HG03439 (cell line): Measurements from ENCODE around the gene HBE1.
A peak's percentile ranks its signal among the peaks of the same experiment; 100 is the strongest.

Source experiments
- ATAC-seq: cut with Tn5 transposase; IDR thresholded peaks from one replicate; pipeline ENCODE4 v1.9.1; 2021; ENCODE audit warnings: mild to moderate bottlenecking, moderate library complexity; ENCODE audit not compliant: unreplicated experiment

Gene HBE1

DNA sequence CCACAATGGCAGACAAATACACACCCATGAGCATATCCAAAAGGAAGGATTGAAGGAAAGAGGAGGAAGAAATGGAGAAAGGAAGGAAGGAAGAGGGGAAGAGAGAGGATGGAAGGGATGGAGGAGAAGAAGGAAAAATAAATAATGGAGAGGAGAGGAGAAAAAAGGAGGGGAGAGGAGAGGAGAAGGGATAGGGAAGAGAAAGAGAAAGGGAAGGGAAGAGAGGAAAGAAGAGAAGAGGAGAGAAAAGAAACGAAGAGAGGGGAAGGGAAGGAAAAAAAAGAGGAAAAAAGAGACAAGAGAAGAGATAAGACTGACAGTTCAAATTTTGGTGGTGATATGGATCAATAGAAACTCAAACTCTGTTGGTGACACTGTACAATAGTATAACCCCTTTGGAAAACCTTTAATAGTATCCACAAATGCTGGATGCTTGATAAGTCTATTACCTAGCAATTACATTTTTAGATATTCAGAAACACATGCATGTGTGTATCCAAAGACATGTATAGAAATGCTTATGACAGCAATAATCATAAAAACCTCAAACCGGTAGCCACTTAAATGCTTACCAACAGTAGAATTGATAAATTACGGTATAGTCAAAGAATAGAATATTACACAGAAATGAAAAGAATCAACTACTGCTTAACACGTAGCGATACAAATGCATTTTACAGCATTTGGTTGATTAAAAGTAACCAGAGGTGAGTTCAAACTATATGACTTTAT lies 34.2 kb downstream of the HBE1 start:
- no peak for ATAC-seq

DNA sequence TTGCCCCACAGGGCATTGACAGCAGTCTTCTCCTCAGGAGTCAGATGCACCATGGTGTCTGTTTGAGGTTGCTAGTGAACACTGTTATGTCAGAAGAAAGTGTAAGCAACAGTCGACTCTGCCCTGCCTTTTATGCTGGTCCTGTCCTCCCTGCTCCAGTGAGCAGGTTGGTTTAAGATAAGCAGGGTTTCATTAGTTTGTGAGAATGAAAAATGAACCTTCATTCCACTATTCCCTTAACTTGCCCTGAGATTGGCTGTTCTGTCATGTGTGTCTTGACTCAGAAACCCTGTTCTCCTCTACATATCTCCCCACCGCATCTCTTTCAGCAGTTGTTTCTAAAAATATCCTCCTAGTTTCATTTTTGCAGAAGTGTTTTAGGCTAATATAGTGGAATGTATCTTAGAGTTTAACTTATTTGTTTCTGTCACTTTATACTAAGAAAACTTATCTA lies 35.3 kb downstream of the HBE1 start, which contains the start of gene HBD:
HBD (minus strand) TSS at position 103 of the 454 bp plus-strand sequence; CDS start at position 53, 50 bp downstream.
- peak; percentile 72 for ATAC-seq

- no peak for ATAC-seq
Measured at GRCh38 chr11:5233307-5233706, 36.4 kb downstream of the HBE1 start.

- ATAC-seq = no peak
Measured at GRCh38 chr11:5232821-5233220, 36.9 kb downstream of the HBE1 start.

- no peak for ATAC-seq
Measured at GRCh38 chr11:5232176-5232575, 37.6 kb downstream of the HBE1 start.

GRCh38 chr11:5231111-5231510 lies 38.6 kb downstream of the HBE1 start:
- ATAC-seq = no peak

- no peak for ATAC-seq
Measured at GRCh38 chr11:5230266-5230665, 39.5 kb downstream of the HBE1 start.

DNA sequence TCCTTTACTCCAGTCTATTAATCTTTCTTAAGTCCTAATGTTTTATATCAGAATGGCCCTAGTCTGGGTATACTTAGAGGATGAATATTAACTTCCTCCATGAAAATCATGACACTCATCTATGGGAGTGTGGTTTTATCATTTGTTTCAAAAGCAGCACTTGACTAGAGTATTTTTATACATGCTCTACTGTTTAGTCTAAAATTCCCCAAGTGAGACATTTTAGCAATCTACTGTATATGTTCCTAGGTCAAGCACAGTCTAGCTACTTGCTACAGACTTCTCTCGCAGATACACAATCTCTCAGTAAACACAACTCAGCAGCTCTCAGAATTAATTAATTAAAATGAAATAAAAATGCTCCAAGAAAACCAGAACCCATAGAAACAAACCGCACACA lies 39.9 kb downstream of the HBE1 start:
- no peak for ATAC-seq

GRCh38 chr11:5229356-5229755 lies 40.4 kb downstream of the HBE1 start:
- no peak for ATAC-seq

DNA sequence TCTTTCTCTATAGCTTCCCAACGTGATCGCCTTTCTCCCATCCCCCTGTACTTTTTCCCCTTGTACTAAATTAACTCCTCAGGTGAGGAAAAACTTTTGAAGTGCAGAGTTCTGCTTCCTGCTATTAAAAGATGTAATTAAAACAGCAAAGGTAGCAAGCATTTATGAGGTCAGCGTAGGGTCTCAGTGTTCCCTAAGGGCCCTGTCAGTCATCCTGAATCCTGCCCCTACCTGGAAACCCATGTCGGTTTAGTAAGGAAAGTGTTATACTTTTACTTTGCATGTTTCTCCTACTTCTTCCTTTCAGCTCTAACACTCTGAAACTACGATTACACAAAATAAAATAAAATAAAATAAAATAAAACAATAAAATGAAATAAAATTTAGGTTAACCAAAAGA lies 41.6 kb downstream of the HBE1 start:
- ATAC-seq = no peak

GRCh38 chr11:5227681-5228080 lies 42.1 kb downstream of the HBE1 start:
- no peak for ATAC-seq

DNA sequence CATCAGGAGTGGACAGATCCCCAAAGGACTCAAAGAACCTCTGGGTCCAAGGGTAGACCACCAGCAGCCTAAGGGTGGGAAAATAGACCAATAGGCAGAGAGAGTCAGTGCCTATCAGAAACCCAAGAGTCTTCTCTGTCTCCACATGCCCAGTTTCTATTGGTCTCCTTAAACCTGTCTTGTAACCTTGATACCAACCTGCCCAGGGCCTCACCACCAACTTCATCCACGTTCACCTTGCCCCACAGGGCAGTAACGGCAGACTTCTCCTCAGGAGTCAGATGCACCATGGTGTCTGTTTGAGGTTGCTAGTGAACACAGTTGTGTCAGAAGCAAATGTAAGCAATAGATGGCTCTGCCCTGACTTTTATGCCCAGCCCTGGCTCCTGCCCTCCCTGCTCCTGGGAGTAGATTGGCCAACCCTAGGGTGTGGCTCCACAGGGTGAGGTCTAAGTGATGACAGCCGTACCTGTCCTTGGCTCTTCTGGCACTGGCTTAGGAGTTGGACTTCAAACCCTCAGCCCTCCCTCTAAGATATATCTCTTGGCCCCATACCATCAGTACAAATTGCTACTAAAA lies 42.9 kb downstream of the HBE1 start, which contains the start of gene HBB:
HBB (minus strand) TSS at position 340 of the 579 bp plus-strand sequence; CDS start at position 290, 50 bp downstream.
- ATAC-seq = no peak

GRCh38 chr11:5225480-5225871 lies 44.3 kb downstream of the HBE1 start:
- ATAC-seq = no peak

GRCh38 chr11:5224538-5225479 lies 44.9 kb downstream of the HBE1 start:
- ATAC-seq = no peak

- ATAC-seq = no peak
Measured at GRCh38 chr11:5223686-5224085, 46.1 kb downstream of the HBE1 start.

DNA sequence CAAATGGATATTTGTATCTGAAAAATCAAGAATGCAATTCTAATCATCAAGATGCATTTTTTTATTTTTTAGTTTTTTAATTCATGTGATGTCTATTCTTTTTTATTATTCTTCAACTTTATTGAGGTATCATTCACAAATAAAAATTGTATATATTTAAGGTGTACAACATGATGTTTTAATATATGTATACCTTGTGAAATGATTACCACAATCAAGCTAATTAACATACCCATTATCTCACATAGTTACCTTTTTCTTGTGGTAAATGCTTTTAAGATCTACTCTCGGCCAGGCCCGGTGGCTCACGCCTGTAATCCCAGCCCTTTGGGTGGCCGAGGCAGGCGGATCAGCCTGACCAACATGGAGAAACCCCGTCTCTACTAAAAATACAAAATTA lies 46.6 kb downstream of the HBE1 start:
- no peak for ATAC-seq
